Mesendoderm (in vitro differentiated cells): ENCODE results near the gene RGL4. TPM values are rescaled to one million over a fixed set of nuclear protein-coding genes. Genes with fewer than 3 reads are reported as not detected.
"Not testable (repeated sequence)": the region's sequence is repeated elsewhere in the genome, so short reads cannot be mapped to it uniquely, and the experiment has no call there.

Source experiments
- DNase-seq: peaks from one replicate; pipeline ENCODE4 v3.0.0; 2013
- H2AK5ac ChIP-seq: 2 replicates; pipeline ENCODE4 v1.6.1; 2013; ENCODE audit warnings: low read length, inconsistent platforms
- H2BK120ac ChIP-seq: 2 replicates; pipeline ENCODE4 v1.6.1; 2013; ENCODE audit warnings: low read depth, mild to moderate bottlenecking, low read length, moderate library complexity, mixed read lengths
- H2BK15ac ChIP-seq: replicated peaks from 2 replicates; pipeline ENCODE4 v1.6.1; 2013; ENCODE audit warnings: low read depth, mild to moderate bottlenecking, moderate library complexity
- H2BK5ac ChIP-seq: 2 replicates; pipeline ENCODE4 v1.6.1; 2013; ENCODE audit warnings: low read length, inconsistent platforms
- H3K18ac ChIP-seq: 2 replicates; pipeline ENCODE4 v1.6.1; 2013; ENCODE audit warnings: mild to moderate bottlenecking, low read length, mixed read lengths
- H3K23ac ChIP-seq: one replicate; pipeline ENCODE4 v1.6.1; 2013; ENCODE audit warnings: low read length
- H3K27ac ChIP-seq: 2 replicates; pipeline ENCODE4 v1.5.1; 2013; ENCODE audit warnings: low read depth, mild to moderate bottlenecking, inconsistent platforms, low read length, moderate library complexity
- H3K27me3 ChIP-seq: 2 replicates; pipeline ENCODE4 v1.6.1; 2013; ENCODE audit warnings: low read length, control low read depth, mild to moderate bottlenecking, inconsistent platforms; ENCODE audit not compliant: insufficient read depth, poor library complexity
- H3K36me3 ChIP-seq: 2 replicates; pipeline ENCODE4 v1.6.1; 2013; ENCODE audit warnings: low read length, inconsistent platforms; ENCODE audit not compliant: control insufficient read depth, insufficient read depth
- H3K4ac ChIP-seq: one replicate; pipeline ENCODE4 v1.6.1; 2013; ENCODE audit warnings: low read depth, mild to moderate bottlenecking, low read length, moderate library complexity
- H3K4me1 ChIP-seq: 2 replicates; pipeline ENCODE4 v1.6.1; 2013; ENCODE audit warnings: low read depth, low read length, inconsistent platforms; ENCODE audit not compliant: control insufficient read depth
- H3K4me2 ChIP-seq: 2 replicates; pipeline ENCODE4 v1.6.1; 2013; ENCODE audit warnings: low read length
- H3K4me3 ChIP-seq: 2 replicates; pipeline ENCODE4 v1.5.1; 2013; ENCODE audit warnings: mild to moderate bottlenecking, low read length
- H3K56ac ChIP-seq: one replicate; pipeline ENCODE4 v1.6.1; 2013; ENCODE audit warnings: low read length
- H3K79me1 ChIP-seq: 2 replicates; pipeline ENCODE4 v1.6.1; 2013; ENCODE audit warnings: low read length, inconsistent platforms
- H3K79me2 ChIP-seq: 2 replicates; pipeline ENCODE4 v1.6.1; 2013; ENCODE audit warnings: mild to moderate bottlenecking, low read length; ENCODE audit not compliant: control insufficient read depth, insufficient read depth
- H3K9ac ChIP-seq: 2 replicates; pipeline ENCODE4 v1.6.1; 2013; ENCODE audit warnings: low read length, inconsistent platforms
- H4K5ac ChIP-seq: one replicate; pipeline ENCODE4 v1.6.1; 2013; ENCODE audit warnings: low read length
- H4K8ac ChIP-seq: one replicate; pipeline ENCODE4 v1.6.1; 2013; ENCODE audit warnings: low read depth, mild to moderate bottlenecking, control low read depth, low read length, moderate library complexity
- WGBS: extraction: QIAGEN DNeasy Blood & Tissue Kit; methylation state at CpG from one replicate; pipeline ENCODE4 v1.1.7; 2013; ENCODE audit warnings: low lambda C conversion rate, missing lambda C conversion rate; ENCODE audit not compliant: insufficient coverage; ENCODE audit errors: extremely low coverage; 5-methylcytosine and 5-hydroxymethylcytosine counted together
- polyA plus RNA-seq, 2 experiments: library from polyadenylated mRNA; stranded (reverse); fragments of 200-250 nt; gene quantifications; one replicate each; pipeline ENCODE4 v1.2.3, GENCODE V29; 2013

RGL4 gene, protein sequence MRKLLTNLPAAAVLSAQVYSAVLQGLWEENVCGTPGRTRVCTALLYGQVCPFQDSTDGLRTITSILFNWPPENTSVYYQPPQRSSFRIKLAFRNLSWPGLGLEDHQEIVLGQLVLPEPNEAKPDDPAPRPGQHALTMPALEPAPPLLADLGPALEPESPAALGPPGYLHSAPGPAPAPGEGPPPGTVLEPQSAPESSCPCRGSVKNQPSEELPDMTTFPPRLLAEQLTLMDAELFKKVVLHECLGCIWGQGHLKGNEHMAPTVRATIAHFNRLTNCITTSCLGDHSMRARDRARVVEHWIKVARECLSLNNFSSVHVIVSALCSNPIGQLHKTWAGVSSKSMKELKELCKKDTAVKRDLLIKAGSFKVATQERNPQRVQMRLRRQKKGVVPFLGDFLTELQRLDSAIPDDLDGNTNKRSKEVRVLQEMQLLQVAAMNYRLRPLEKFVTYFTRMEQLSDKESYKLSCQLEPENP
- polyA plus RNA-seq (2013, experiment 1 of 2): not detected
- not detected for polyA plus RNA-seq (2013, experiment 2 of 2)

DNA sequence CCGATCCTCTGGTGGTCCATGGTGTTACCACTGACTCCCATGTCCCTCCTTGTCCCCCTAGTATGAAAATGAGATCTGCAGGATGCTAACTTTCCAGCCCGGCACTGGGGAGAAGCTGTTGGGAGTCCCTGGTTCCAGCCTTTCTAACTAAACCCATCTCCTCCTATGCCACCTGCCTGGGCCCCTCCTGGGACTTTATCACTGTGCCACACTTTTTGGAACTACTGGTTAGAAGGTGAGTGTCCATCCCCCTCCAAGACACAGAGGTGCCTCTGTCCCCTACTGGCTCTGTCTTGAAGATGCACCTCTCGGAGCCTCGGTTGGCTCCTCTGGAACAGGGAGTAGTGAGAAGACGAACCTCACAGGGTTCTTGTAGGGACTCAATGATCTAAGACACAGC, at the start of gene RGL4:
RGL4 (plus strand) TSS at position 301 of the 400 bp plus-strand sequence. CDS start 1,018 bp downstream, outside the sequence.
- Histone ChIP-seq H3K4me2 (no peak within 1 kb of the TSS), H3K79me2 (no peaks in the 10 kb centered on the region), H3K4ac (no peak within 1 kb of the TSS), H3K18ac (no peak within 1 kb of the TSS), H3K36me3 (no peaks in the 10 kb centered on the region), H3K4me1 (no peaks in the 10 kb centered on the region), H3K27me3 (no peaks in the 10 kb centered on the region), H3K79me1 (no peaks in the 10 kb centered on the region), H2BK15ac (no peak within 1 kb of the TSS), H3K27ac (no peak within 1 kb of the TSS), H3K56ac (no peak within 1 kb of the TSS), H2BK120ac (no peak within 1 kb of the TSS), H3K9ac (no peak within 1 kb of the TSS), H3K4me3 (no peak within 1 kb of the TSS), H4K8ac (no peak within 1 kb of the TSS), H2BK5ac (no peak within 1 kb of the TSS), H3K23ac (no peak within 1 kb of the TSS), H2AK5ac (no peak within 1 kb of the TSS), H4K5ac (no peak within 1 kb of the TSS)
- WGBS: no CpG with 5 or more reads among the region's 5 CpGs
- DNase-seq: no peak

DNA sequence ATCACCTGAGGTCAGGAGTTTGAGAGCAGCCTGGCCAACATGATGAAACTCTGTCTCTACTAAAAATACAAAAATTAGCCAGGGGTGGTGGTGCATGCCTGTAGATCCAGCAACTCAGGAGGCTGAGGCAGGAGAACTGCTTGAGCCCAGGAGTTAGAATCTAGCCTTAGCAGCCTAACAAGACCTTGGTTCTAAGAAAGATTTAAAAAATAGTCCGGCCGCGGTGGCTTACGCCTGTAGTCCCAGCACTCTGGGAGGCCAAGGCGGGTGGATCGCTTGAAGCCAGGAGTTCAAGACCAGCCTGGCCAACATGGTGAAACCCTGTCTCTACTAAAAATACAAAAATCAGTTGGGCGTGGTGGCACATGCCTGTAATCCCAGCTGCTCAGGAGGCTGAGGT, 44.3 kb upstream of the RGL4 start:
- not testable (repeated sequence) for H2BK5ac ChIP-seq, H3K9ac ChIP-seq, H4K5ac ChIP-seq, H4K8ac ChIP-seq, H3K4me3 ChIP-seq, DNase-seq, H3K23ac ChIP-seq, H3K4me1 ChIP-seq, H3K56ac ChIP-seq, H3K27me3 ChIP-seq, H2BK120ac ChIP-seq, H3K79me2 ChIP-seq, H2BK15ac ChIP-seq, H2AK5ac ChIP-seq, H3K36me3 ChIP-seq, H3K4ac ChIP-seq, H3K18ac ChIP-seq, H3K4me2 ChIP-seq, H3K27ac ChIP-seq, H3K79me1 ChIP-seq
- WGBS: no CpG with 5 or more reads among the region's 7 CpGs

DNA sequence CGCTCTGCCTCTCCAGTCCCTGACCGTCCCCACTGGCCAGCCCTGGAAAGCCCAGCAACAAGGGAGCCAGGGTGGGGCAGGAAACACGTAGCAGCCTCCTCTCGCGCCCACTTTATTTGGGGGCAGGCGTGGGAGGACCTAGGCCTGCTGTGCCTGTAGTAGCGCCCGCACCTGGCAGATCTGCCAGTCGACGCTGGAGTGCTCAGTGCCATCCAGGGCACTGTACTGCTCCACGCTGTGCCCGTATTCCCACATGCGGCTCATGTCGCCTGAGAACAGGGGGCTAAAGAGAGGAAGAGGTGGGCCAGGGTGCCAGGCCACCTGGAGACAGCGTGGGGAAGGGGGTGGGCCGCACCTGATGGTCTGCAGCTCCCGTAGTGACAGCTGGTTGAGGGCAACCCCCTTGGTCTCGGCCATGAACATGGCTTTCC, 41.7 kb upstream of the RGL4 start:
- Histone ChIP-seq H3K4me3 (no peak overlapping the region), H3K36me3 (no peaks in the 10 kb centered on the region), H3K56ac (no peak overlapping the region), H3K4me1 (no peaks in the 10 kb centered on the region), H3K9ac (no peak overlapping the region), H3K27me3 (no peaks in the 10 kb centered on the region), H3K23ac (no peak overlapping the region), H4K5ac (no peak overlapping the region), H2BK15ac (no peak overlapping the region), H2BK5ac (no peak overlapping the region), H4K8ac (no peak overlapping the region), H3K4me2 (no peak overlapping the region), H2BK120ac (no peak overlapping the region), H2AK5ac (no peak overlapping the region), H3K4ac (no peak overlapping the region), H3K27ac (no peak overlapping the region), H3K79me2 (no peaks in the 10 kb centered on the region), H3K79me1 (no peaks in the 10 kb centered on the region), H3K18ac (no peak overlapping the region)
- no CpG with 5 or more reads among the region's 18 CpGs for WGBS
- DNase-seq: no peak

DNA sequence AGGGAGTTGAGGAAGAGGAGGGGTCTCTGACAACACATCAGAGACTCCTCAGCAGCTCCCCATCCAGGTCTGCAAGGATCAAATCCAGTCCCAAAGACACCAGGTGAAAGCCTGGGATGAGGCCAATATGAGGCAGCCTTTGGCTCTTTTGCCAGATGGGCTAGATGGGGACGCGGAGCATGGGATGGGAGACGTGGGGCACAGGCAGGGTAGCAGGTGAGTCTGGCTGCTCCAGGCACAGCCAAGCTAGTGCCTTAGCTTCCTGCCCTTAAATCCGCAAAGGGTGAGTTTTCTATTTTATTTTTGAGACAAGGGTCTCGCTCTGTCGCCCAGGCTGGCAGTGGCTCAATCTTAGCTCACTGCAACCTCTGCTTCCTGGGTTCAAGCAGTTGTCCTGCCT, 39.1 kb upstream of the RGL4 start:
- H3K27me3 ChIP-seq: no peaks in the 10 kb centered on the region

DNA sequence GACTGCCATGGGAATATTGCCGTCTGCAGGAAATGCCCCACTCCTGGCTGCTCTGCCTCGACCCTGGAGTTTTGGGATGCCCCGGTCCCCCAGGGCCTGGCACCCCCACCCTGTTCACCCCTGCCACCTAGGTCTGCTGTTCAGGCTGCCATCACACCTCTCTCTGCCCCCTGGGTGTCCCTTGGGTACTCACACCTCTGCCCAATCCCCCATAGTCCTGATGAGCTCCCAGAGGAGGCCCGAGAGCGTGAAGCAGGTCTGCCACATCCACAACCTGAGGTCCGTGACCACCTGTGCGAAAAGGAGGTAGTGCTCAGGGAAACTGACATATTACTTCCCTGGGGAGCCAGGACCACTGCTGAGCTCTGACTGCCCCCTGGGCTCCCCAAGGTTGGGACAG, 38.5 kb upstream of the RGL4 start:
- no peaks in the 10 kb centered on the region for H3K36me3 ChIP-seq
- no peak overlapping the region for H4K5ac ChIP-seq
- no peak overlapping the region for H3K9ac ChIP-seq
- H3K79me2 ChIP-seq: no peaks in the 10 kb centered on the region
- no peak overlapping the region for H3K18ac ChIP-seq
- no peak overlapping the region for H4K8ac ChIP-seq
- no peak for DNase-seq
- no peak overlapping the region for H3K56ac ChIP-seq
- no peak overlapping the region for H3K4me2 ChIP-seq
- no peak overlapping the region for H2AK5ac ChIP-seq
- H2BK5ac ChIP-seq: no peak overlapping the region
- no peak overlapping the region for H2BK120ac ChIP-seq
- no peak overlapping the region for H3K4ac ChIP-seq
- no peaks in the 10 kb centered on the region for H3K4me1 ChIP-seq
- H3K23ac ChIP-seq: no peak overlapping the region
- WGBS: no CpG with 5 or more reads among the region's 7 CpGs
- no peaks in the 10 kb centered on the region for H3K79me1 ChIP-seq
- no peak overlapping the region for H2BK15ac ChIP-seq
- H3K4me3 ChIP-seq: no peak overlapping the region
- H3K27ac ChIP-seq: no peak overlapping the region
- no peaks in the 10 kb centered on the region for H3K27me3 ChIP-seq

More for the DNA sequence above, 39.1 kb upstream of the RGL4 start:
- no CpG with 5 or more reads among the region's 6 CpGs for WGBS
- H3K56ac ChIP-seq: no peak overlapping the region
- H3K79me2 ChIP-seq: no peaks in the 10 kb centered on the region
- H3K79me1 ChIP-seq: no peaks in the 10 kb centered on the region
- no peak overlapping the region for H2BK120ac ChIP-seq
- no peak overlapping the region for H3K18ac ChIP-seq
- H3K27ac ChIP-seq: no peak overlapping the region
- H3K4me3 ChIP-seq: no peak overlapping the region
- no peak overlapping the region for H2BK5ac ChIP-seq
- H3K36me3 ChIP-seq: no peaks in the 10 kb centered on the region
- H2AK5ac ChIP-seq: no peak overlapping the region
- no peak overlapping the region for H4K5ac ChIP-seq
- no peak for DNase-seq
- H4K8ac ChIP-seq: no peak overlapping the region
- H3K4ac ChIP-seq: no peak overlapping the region
- no peak overlapping the region for H2BK15ac ChIP-seq
- H3K4me2 ChIP-seq: no peak overlapping the region
- no peak overlapping the region for H3K23ac ChIP-seq
- no peaks in the 10 kb centered on the region for H3K4me1 ChIP-seq
- H3K9ac ChIP-seq: no peak overlapping the region
